K562 (cell line): Measurements from ENCODE around the gene AFG1L. TPM values are rescaled to one million over a fixed set of nuclear protein-coding genes. Genes with fewer than 3 reads are reported as not detected.

Experiments
- ATAC-seq: fragments of 200-7000 bp; cut with Tn5 transposase; 3 replicates; pipeline ENCODE4 v1.9.1; 2020; ENCODE audit warnings: moderate library complexity
- BruUV-seq: library from RNA; stranded (reverse); fragments of 400-500 nt; replicated peaks from 2 replicates; lab custom pipeline; 2021; lab: Mats Ljungman, UMichigan
- CTCF ChIA-PET: fragments of 300-600 bp; formaldehyde crosslinking; extraction: SDS; loops from one replicate; lab custom pipeline; 2021; ENCODE audit warnings: low intra/inter-chr PET ratio; lab: Yijun Ruan, JAX
- POLR2A ChIA-PET: fragments of 300-600, 350-650 bp; sonication (Branson Sonifier 250); formaldehyde crosslinking; extraction: SDS; loops from one replicate; lab custom pipeline; 2021; ENCODE audit warnings: antibody characterized with exemption, inconsistent platforms; lab: Yijun Ruan, JAX
- DNase-seq, 4 experiments: peaks; one replicate each; pipeline versions ENCODE4 v3.0.0 to v3.0.0-alpha.2; 2011 to 2018; ENCODE audit warnings: low spot score in 3 of 4, mixed read lengths in 3 of 4; ENCODE audit errors: extremely low read depth in 1 of 4
- FAIRE-seq: peaks from 2 replicates; lab custom pipeline; 2011; peaks lifted over from hg19 to GRCh38; lab: Jason Lieb, UNC
- H2AFZ ChIP-seq: 2 replicates; pipeline ENCODE4 v1.6.0; 2011; ENCODE audit warnings: low read depth, low read length, control low read depth, inconsistent platforms
- H3K27ac ChIP-seq: fragments of 200-600 bp; 3 replicates; pipeline ENCODE4 v1.8.0; 2011; ENCODE audit warnings: low read depth, mild to moderate bottlenecking, control low read depth, inconsistent platforms, low read length, moderate library complexity, mixed read lengths; ENCODE audit errors: extremely low read depth
- H3K27me3 ChIP-seq, 2 experiments: fragments of 300-600 bp in 1 of 2; 2 replicates in 1 of 2; 3 replicates in 1 of 2; pipeline versions ENCODE4 v1.6.0 to v1.8.0; 2011; ENCODE audit warnings: inconsistent platforms in 2 of 2, low read length in 2 of 2, mild to moderate bottlenecking in 1 of 2, mixed read lengths in 1 of 2, moderate library complexity in 1 of 2; ENCODE audit not compliant: control insufficient read depth in 2 of 2, insufficient read depth in 2 of 2
- H3K36me3 ChIP-seq: fragments of 300-600 bp; 3 replicates; pipeline ENCODE4 v1.8.0; 2011; ENCODE audit warnings: mild to moderate bottlenecking, low read length, inconsistent platforms; ENCODE audit not compliant: control insufficient read depth, insufficient read depth
- H3K4me1 ChIP-seq, 2 experiments: fragments of 200-600 bp in 1 of 2; replicated peaks in 1 of 2; 2 replicates in 1 of 2; 3 replicates in 1 of 2; pipeline versions ENCODE4 v1.5.1 to v1.8.0; 2011; ENCODE audit warnings: inconsistent platforms in 2 of 2, low read length in 2 of 2, mild to moderate bottlenecking in 1 of 2, mixed read lengths in 1 of 2, moderate library complexity in 1 of 2; ENCODE audit not compliant: control insufficient read depth in 2 of 2, insufficient read depth in 2 of 2
- H3K4me2 ChIP-seq: 2 replicates; pipeline ENCODE4 v1.6.1; 2011; ENCODE audit warnings: low read length, control low read depth, inconsistent platforms, mixed read lengths; ENCODE audit not compliant: insufficient read depth
- H3K4me3 ChIP-seq: fragments of 200-600 bp; sonication (generic), shearing (Covaris generic); 2 replicates; pipeline ENCODE4 v1.5.1; 2016; ENCODE audit warnings: control low read depth, inconsistent platforms
- H3K79me2 ChIP-seq: fragments of 200-600 bp; 3 replicates; pipeline ENCODE4 v1.8.0; 2011; ENCODE audit warnings: low read length, inconsistent platforms; ENCODE audit not compliant: control insufficient read depth, insufficient read depth
- H3K9ac ChIP-seq, 2 experiments: 2 replicates each; pipeline versions ENCODE4 v1.6.0 to v1.6.1; 2011; ENCODE audit warnings: low read depth in 2 of 2, low read length in 2 of 2, control low read depth in 1 of 2, inconsistent platforms in 1 of 2, mild to moderate bottlenecking in 1 of 2, mixed read lengths in 1 of 2; ENCODE audit not compliant: insufficient read depth in 1 of 2
- H3K9me1 ChIP-seq: one replicate; pipeline ENCODE4 v1.6.0; 2011; ENCODE audit warnings: inconsistent platforms, mild to moderate bottlenecking, low read length, moderate library complexity; ENCODE audit not compliant: control insufficient read depth, insufficient read depth
- H3K9me3 ChIP-seq: replicated peaks from 2 replicates; pipeline ENCODE4 v1.5.1; 2011; ENCODE audit warnings: low read depth, low read length, inconsistent platforms; ENCODE audit not compliant: control insufficient read depth, insufficient read depth
- H4K20me1 ChIP-seq: replicated peaks from 2 replicates; pipeline ENCODE4 v1.6.1; 2011; ENCODE audit warnings: low read length, inconsistent platforms, mixed read lengths; ENCODE audit not compliant: control insufficient read depth, insufficient read depth
- CBX2 ChIP-seq: fragments of 200-600 bp; sonication (generic); IDR thresholded peaks from one replicate; pipeline ENCODE4 v1.6.1; 2012; ENCODE audit warnings: mild to moderate bottlenecking, low read length, inconsistent platforms; ENCODE audit not compliant: insufficient read depth, poor library complexity, severe bottlenecking
- CC2D1A ChIP-seq: fragments of 450-650 bp; IDR thresholded peaks from 2 replicates; pipeline ENCODE4 v1.6.1; 2017; ENCODE audit warnings: mild to moderate bottlenecking
- CHD1 ChIP-seq: fragments of 200-600 bp; sonication (generic); IDR thresholded peaks from one replicate; pipeline ENCODE4 v1.6.1; 2012; ENCODE audit warnings: mild to moderate bottlenecking, moderate library complexity, low read length, inconsistent platforms
- CUX1 ChIP-seq: fragments of 200-800 bp; sonication (Bioruptor generic); IDR thresholded peaks from 2 replicates; pipeline ENCODE4 v1.6.1; 2016; ENCODE audit warnings: missing genetic modification characterization, missing compliant biosample characterization
- E2F6 ChIP-seq, 2 experiments: IDR thresholded peaks; 2 replicates each; pipeline ENCODE4 v1.6.1; 2011; ENCODE audit warnings: borderline replicate concordance in 1 of 2, control low read depth in 1 of 2, low read depth in 1 of 2, low read length in 1 of 2, mild to moderate bottlenecking in 1 of 2, mixed read lengths in 1 of 2, moderate library complexity in 1 of 2; ENCODE audit not compliant: insufficient read depth in 1 of 2, insufficient read length in 1 of 2, poor library complexity in 1 of 2, severe bottlenecking in 1 of 2; ENCODE audit errors: extremely low read depth in 1 of 2
- ELF4 ChIP-seq: fragments of 450-650 bp; formaldehyde crosslinking; IDR thresholded peaks from 2 replicates; pipeline ENCODE4 v1.4.0; 2022; ENCODE audit warnings: missing genetic modification characterization
- HIVEP1 ChIP-seq: fragments of 250-450 bp; sonication (Bioruptor Pico); IDR thresholded peaks from 2 replicates; pipeline ENCODE4 v1.4.0; 2020; ENCODE audit warnings: mild to moderate bottlenecking
- NELFE ChIP-seq: IDR thresholded peaks from 2 replicates; pipeline ENCODE4 v1.6.1; 2011; ENCODE audit warnings: mild to moderate bottlenecking; ENCODE audit not compliant: insufficient read depth, insufficient read length
- PATZ1 ChIP-seq: fragments of 250-450 bp; sonication (Bioruptor Pico); IDR thresholded peaks from 2 replicates; pipeline ENCODE4 v1.5.0; 2020; ENCODE audit warnings: mild to moderate bottlenecking, borderline replicate concordance
- RBM25 ChIP-seq: fragments of 200-400 bp; formaldehyde crosslinking; IDR thresholded peaks from 2 replicates; pipeline ENCODE4 v1.6.1; 2018; ENCODE audit warnings: low read length, low read depth, moderate library complexity; ENCODE audit not compliant: severe bottlenecking
- SRF ChIP-seq, 2 experiments: fragments of 250-450, 450-650 bp in 1 of 2; sonication (Bioruptor Pico) in 1 of 2; sonication (generic) in 1 of 2; formaldehyde crosslinking; IDR thresholded peaks; 2 replicates each; pipeline versions ENCODE4 v1.5.0 to v1.5.1; 2020 to 2022; ENCODE audit warnings: mild to moderate bottlenecking in 1 of 2, missing genetic modification reagents in 1 of 2
- ZBTB8A ChIP-seq: fragments of 450-650 bp; IDR thresholded peaks from 2 replicates; pipeline ENCODE4 v1.6.1; 2018; ENCODE audit warnings: mild to moderate bottlenecking, moderate library complexity; ENCODE audit not compliant: partially characterized antibody
- WGBS: fragments of 100-300 bp; shearing (Covaris generic); methylation state at CpG from one replicate; pipeline ENCODE4 v1.1.6; 2016; ENCODE audit warnings: low coverage, mixed read lengths; ENCODE audit not compliant: insufficient coverage; ENCODE audit errors: missing lambda C conversion rate; 5-methylcytosine and 5-hydroxymethylcytosine counted together
- in situ Hi-C: fragments of 300-500 bp; cut with MboI; formaldehyde crosslinking; loops from 4 replicates; pipeline ENCODE4 v1.15.0; 2018; ENCODE audit warnings: inconsistent platforms, mixed read lengths
- intact Hi-C: fragments of 100-400 bp; cut with micrococcal nuclease; formaldehyde crosslinking; loops from 2 replicates; pipeline ENCODE4 v1.14.2; 2022
- polyA plus RNA-seq, 8 experiments: library from polyadenylated mRNA; depleted of rRNA in 4 of 8; stranded (reverse) in 5 of 8; unstranded in 3 of 8; fragments of >200 nt; fragmentation: Nextera tagmentation in 2 of 8; fragmentation: Illumina TruSeq in 1 of 8; extraction: Ambion mirVana in 2 of 8; extraction: Trizol in 1 of 8; gene quantifications; 2 replicates each; pipeline versions ENCODE4 v1.2.1 to v1.2.3, GENCODE V29; 2011 to 2014; ENCODE audit warnings: inconsistent platforms in 1 of 8, missing spikeins in 1 of 8
- total RNA-seq, 7 experiments: library from RNA; depleted of rRNA in 6 of 7; stranded (reverse); fragments of >200 nt in 6 of 7; fragmentation: Illumina TruSeq in 2 of 7; extraction: Trizol in 2 of 7; gene quantifications; 2 replicates each; pipeline versions ENCODE4 v1.2.1 to v1.2.3, GENCODE V29; 2011 to 2021; ENCODE audit warnings: low replicate concordance in 1 of 7

AFG1L gene
- total and polyA plus RNA-seq, 9 of the 15 experiments (the other 6 are each of a cell fraction or from before 2014, with no cell fraction given), result 2.2 to 15.5 (median 5.8) TPM

DNA sequence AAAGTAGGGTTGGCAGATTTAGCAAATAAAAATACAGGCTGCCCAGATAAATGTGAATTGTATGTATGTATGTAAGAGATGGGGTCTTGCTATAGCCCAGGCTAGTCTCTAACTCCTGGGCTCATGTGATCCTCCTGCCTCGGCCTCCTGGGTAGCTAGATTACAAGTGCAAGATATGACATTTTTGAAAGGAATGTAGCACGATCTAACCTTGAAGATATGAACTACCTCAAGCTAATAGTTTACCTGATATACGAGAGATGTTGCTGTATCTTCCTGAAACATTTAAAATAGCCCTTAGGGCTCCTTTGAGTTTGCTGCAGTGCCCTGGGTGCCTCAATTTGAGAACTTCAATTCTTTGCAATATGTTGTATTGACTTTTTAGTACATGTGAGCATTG, 42.1 kb downstream of the AFG1L start (continued):
- no peak for TF ChIP-seq SRF (CRISPR knock-in tag; IDR thresholded peaks at IDR 0.05)

- Histone ChIP-seq H3K9me3 (no peaks in the 10 kb centered on the region), H3K36me3 (no peaks in the 10 kb centered on the region), H3K79me2 (no peaks in the 10 kb centered on the region), H3K4me3 (no peak overlapping the region), H3K9me1 (no peaks in the 10 kb centered on the region), H3K27ac (no peak overlapping the region), H2AFZ (no peak overlapping the region), H3K9ac (no peak overlapping the region), H3K4me2 (no peak overlapping the region), H3K27me3 (no peaks in the 10 kb centered on the region), H4K20me1 (no peaks in the 10 kb centered on the region; the same call in 1 of the 2 replicates), H3K4me1 (no peaks in the 10 kb centered on the region)
- no peak for FAIRE-seq
- BruUV-seq, result no TSS peak
- CTCF ChIA-PET, result no interaction called here
- intact Hi-C loops (no loop called here), in situ Hi-C loops (no loop called here)
- 81% methylated on average over 3 of the region's 3 CpGs for WGBS
- ATAC-seq, result no peak
- POLR2A ChIA-PET, result interaction anchor here (1.2 to 1.6 kb wide), 2 partner anchors 24 to 29 kb away, joined by 3 to 5 read pairs; no protein-coding TSS in a partner anchor
- no peak for DNase-seq
- TF ChIP-seq NELFE, result no peak
- no peak for TF ChIP-seq CBX2
- TF ChIP-seq ZBTB8A, result no peak
- no peak for TF ChIP-seq HIVEP1 (CRISPR knock-in tag)
- TF ChIP-seq CC2D1A, result no peak
- TF ChIP-seq PATZ1 (CRISPR knock-in tag), result no peak
- TF ChIP-seq CUX1 (CRISPR knock-in tag), result no peak
- no peak for TF ChIP-seq RBM25
- no peak for TF ChIP-seq E2F6 (IDR thresholded peaks at IDR 0.05; ENCODE audit: borderline replicate concordance in 1 of 2, extremely low read depth in 1 of 2, insufficient read depth in 1 of 2, insufficient read length in 1 of 2, low read depth in 1 of 2, low read length in 1 of 2, poor library complexity in 1 of 2, severe bottlenecking in 1 of 2)
- no peak for TF ChIP-seq ELF4
- no peak for TF ChIP-seq CHD1
Observed at GRCh38 chr6:108337721-108338120, 42.9 kb downstream of the AFG1L start.
